ENCODE measurements around the gene MFSD12. TPM values are rescaled to one million over a fixed set of nuclear protein-coding genes. Genes with fewer than 3 reads are reported as not detected.

The MFSD12 gene
- total and polyA plus RNA-seq, 2 of the 8 experiments (the other 6 are each of a cell fraction or from before 2014, with no cell fraction given): 59.6 to 71.3 TPM

DNA sequence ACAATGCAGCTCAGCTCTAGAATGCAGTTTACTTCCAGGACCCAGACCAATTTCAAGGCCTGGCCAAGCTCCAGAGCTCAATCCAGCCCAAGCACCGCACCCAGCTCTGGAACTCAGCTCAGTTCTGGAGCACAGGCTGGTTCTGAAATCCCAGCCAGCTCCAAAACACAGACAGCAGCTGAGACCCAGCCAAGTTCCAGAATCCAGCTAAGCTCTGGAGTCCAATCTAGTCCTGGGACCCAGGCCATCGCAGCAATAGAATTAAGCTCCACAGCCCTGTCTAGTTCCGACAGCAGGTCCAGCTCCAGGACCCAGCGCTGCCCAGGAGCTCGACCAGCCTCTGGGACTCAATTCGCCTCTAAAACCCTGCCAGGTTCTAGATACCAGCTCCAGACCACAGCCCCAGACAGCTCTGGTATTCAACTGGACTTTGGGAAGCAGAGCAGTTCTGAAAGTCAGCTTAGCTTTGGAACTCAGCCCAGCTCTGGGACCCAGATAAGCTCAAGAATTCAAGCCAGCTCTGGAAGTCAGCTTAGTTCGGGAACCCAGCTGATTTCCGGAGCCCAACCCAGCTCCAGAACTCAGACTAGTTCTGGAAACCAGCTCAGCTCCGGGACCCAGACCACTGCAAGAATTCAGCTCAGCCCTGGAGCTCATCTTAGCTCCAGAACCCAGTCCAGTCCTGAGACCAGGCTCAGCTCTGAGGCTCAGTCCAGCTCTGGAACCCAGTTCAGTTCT lies 34.7 kb upstream of the MFSD12 start (continued):
- TF ChIP-seq EZH2 (IDR thresholded peaks at IDR 0.05; ENCODE audit: low read depth, low read length, severe bottlenecking) (no peak), CBX5 (IDR thresholded peaks at IDR 0.05; ENCODE audit: low read depth, low read length) (no peak), RXRA (IDR thresholded peaks at IDR 0.05; ENCODE audit: insufficient read depth, low read depth, low read length) (no peak), POLR2A (IDR thresholded peaks at IDR 0.05; ENCODE audit: control extremely low read depth in 1 of 2, low read depth in 2 of 2, low read length in 2 of 2) (no peak), RFX5 (IDR thresholded peaks at IDR 0.05; ENCODE audit: borderline replicate concordance, low read depth, low read length) (no peak), NRF1 (IDR thresholded peaks at IDR 0.05; ENCODE audit: low read depth, low read length) (no peak), KDM5A (IDR thresholded peaks at IDR 0.05; ENCODE audit: low read length) (no peak), POLR2AphosphoS5 (IDR thresholded peaks at IDR 0.05; ENCODE audit: low read depth, low read length) (no peak)
- TF ChIP-seq, protein P1, sequence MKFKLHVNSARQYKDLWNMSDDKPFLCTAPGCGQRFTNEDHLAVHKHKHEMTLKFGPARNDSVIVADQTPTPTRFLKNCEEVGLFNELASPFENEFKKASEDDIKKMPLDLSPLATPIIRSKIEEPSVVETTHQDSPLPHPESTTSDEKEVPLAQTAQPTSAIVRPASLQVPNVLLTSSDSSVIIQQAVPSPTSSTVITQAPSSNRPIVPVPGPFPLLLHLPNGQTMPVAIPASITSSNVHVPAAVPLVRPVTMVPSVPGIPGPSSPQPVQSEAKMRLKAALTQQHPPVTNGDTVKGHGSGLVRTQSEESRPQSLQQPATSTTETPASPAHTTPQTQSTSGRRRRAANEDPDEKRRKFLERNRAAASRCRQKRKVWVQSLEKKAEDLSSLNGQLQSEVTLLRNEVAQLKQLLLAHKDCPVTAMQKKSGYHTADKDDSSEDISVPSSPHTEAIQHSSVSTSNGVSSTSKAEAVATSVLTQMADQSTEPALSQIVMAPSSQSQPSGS (IDR thresholded peaks at IDR 0.05; ENCODE audit: low read length): no peak

Data from H1 (cell line).